Measurements from ENCODE around the gene CD248.

DNA sequence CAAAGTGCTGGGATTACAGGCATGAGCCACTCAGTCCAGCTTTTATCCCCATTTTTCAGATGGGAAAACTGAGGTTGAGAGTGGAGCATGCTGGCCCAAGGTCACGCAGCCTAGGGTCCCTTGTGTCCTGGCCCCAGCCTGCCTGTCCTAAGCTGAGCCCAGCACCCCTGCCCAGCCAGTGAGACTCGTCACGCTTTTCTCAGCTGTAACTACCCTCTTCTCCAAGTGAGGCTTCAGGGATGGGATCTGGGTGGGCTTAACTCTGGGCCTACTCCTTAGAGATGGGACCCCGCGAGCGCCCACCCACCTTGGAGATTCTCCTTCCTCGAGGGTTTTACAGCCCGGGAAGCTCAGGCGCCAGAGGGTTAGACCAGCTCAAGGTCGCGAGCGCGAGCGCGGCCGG, 25.5 kb downstream of the CD248 start:
- TF ChIP-seq, protein P1, sequence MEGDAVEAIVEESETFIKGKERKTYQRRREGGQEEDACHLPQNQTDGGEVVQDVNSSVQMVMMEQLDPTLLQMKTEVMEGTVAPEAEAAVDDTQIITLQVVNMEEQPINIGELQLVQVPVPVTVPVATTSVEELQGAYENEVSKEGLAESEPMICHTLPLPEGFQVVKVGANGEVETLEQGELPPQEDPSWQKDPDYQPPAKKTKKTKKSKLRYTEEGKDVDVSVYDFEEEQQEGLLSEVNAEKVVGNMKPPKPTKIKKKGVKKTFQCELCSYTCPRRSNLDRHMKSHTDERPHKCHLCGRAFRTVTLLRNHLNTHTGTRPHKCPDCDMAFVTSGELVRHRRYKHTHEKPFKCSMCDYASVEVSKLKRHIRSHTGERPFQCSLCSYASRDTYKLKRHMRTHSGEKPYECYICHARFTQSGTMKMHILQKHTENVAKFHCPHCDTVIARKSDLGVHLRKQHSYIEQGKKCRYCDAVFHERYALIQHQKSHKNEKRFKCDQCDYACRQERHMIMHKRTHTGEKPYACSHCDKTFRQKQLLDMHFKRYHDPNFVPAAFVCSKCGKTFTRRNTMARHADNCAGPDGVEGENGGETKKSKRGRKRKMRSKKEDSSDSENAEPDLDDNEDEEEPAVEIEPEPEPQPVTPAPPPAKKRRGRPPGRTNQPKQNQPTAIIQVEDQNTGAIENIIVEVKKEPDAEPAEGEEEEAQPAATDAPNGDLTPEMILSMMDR (IDR thresholded peaks at IDR 0.05), result no peak
- TF ChIP-seq EZH2 (IDR thresholded peaks at IDR 0.05; ENCODE audit: borderline replicate concordance, insufficient read depth, low read depth, low read length, poor library complexity, severe bottlenecking), result no peak
